ENCODE data around the gene ANKRD60.

DNA sequence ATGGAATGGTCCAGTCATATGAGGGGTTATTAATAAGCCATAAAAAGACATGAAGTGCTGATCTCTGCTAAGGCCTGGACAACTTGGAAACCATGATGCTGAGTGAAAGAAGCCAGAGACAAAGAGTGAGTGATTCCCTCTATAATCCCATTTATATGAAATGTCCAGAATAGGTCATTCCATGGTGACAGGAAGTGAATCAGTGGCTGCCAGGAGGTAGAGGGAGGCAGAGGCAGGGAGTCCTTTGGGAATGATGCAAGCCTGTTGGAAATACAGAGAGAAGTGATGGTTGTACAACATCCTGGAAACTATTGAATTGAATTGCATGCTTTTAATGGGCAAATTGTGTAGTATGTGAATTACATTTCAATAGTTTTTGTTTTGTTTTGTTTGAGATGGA lies 26.4 kb downstream of the ANKRD60 start:
- TF ChIP-seq, protein P1, sequence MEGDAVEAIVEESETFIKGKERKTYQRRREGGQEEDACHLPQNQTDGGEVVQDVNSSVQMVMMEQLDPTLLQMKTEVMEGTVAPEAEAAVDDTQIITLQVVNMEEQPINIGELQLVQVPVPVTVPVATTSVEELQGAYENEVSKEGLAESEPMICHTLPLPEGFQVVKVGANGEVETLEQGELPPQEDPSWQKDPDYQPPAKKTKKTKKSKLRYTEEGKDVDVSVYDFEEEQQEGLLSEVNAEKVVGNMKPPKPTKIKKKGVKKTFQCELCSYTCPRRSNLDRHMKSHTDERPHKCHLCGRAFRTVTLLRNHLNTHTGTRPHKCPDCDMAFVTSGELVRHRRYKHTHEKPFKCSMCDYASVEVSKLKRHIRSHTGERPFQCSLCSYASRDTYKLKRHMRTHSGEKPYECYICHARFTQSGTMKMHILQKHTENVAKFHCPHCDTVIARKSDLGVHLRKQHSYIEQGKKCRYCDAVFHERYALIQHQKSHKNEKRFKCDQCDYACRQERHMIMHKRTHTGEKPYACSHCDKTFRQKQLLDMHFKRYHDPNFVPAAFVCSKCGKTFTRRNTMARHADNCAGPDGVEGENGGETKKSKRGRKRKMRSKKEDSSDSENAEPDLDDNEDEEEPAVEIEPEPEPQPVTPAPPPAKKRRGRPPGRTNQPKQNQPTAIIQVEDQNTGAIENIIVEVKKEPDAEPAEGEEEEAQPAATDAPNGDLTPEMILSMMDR (IDR thresholded peaks at IDR 0.05): no peak
- TF ChIP-seq EZH2 (IDR thresholded peaks at IDR 0.05; ENCODE audit: borderline replicate concordance, insufficient read depth, low read depth, low read length, poor library complexity, severe bottlenecking): no peak

All from B cell (primary cell).